Stimulated activated CD8-positive, alpha-beta memory T cell treated with anti-CD3 and anti-CD28 coated beads, Interleukin-15, amount 100 ng/mL, for 4 hours (primary cell): Measurements from ENCODE around the gene CBLC.
A peak's percentile ranks its signal among the peaks of the same experiment; 100 is the strongest.

ENCODE experiments used
- DNase-seq, 2 donors: peaks; one replicate each; pipeline ENCODE4 v3.0.0-alpha.2; 2020; ENCODE audit warnings: low read depth in 2 of 2

Gene CBLC

DNA sequence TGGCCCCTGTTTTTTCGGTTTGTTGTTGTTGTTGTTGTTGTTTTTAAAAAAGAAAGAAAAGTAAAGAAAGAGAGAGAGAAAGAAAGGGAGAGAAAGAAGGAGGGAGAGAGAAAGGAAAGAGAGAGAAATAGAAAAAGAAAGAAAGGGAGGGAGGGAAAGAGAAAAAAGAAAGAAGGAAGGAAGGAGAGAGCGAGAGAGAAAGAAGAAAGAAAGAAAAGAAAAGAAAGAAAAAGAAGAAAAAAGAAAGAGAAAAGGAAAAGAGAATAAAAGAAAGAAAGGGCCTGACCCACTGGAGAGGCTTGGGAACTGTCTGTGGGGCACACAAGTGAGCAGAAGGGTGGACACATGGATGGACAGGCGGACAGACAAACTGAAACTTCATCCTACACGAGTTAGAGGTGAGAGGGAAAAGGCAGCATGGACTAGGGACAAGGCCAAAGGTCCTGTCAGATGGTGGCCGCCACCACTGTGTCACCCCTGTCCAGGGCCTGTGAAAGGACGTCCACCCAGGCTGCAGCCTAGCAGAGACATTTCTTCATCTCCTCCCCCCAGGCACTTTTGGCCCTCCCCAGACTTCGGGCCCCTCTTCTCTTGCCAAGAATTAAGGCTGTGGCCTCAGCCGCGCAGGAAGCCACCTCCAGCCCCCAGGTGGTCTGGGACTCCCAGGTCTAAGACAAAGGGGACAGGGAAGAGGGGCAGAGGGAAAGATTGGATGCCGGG is 22.1 kb downstream of the CBLC start:
- no peak for DNase-seq

- DNase-seq = peak; percentile 37 to 64
Measured at GRCh38 chr19:44800461-44800860, 22.8 kb downstream of the CBLC start.

GRCh38 chr19:44803442-44804428 is 26.0 kb downstream of the CBLC start:
- no peak for DNase-seq

- DNase-seq = no peak
Measured at GRCh38 chr19:44806291-44806690, 28.6 kb downstream of the CBLC start.

- DNase-seq = no peak
Measured at GRCh38 chr19:44807162-44807561, 29.5 kb downstream of the CBLC start.

DNA sequence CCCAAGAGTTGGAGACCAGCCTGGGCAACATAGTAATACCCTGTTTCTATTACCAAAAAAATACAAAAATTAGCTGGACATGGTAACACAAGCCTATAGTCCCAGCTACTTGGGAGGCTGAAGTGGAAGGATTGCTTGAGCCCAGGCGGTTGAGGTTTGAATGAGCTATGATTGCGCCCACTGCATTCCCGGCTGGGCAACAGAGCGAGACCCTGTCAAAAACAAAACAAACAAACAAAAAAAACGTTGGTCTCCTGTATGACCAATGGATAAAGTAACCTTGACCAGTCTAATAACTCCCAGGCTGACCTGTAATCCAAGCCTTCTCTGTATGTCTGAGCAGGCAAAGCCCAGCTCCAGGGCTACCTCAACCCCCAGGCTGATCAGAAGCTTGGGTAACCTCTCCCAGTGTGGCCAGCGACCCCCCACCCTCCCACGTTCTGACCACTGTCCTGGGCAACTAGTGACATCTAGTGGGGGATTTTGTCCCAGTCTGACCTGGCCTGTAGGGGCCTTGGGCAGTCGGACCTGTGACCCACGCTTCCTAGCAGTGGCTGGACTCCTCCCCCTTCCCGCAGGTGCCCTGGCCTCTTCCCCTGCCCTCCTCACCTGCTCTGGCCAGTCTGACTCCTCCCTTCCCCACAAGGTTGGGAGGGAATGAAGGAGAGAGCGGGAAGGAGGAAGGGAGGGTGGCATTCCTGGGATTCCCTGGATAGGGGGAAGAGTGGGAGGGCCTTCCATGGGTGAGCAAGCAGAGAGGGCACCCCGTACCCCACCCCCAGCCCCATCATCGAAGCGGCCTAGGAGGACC is 30.2 kb downstream of the CBLC start:
- DNase-seq = no peak

- DNase-seq = no peak
Measured at GRCh38 chr19:44808463-44809371, 31.0 kb downstream of the CBLC start, which contains the start of gene BCAM. BCAM (plus strand) TSS chr19:44809103; CDS start chr19:44809125, 22 bp downstream.

- no peak for DNase-seq
Measured at GRCh38 chr19:44809577-44810233, 32.0 kb downstream of the CBLC start.

- no peak for DNase-seq
Measured at GRCh38 chr19:44810234-44811121, 32.8 kb downstream of the CBLC start.

GRCh38 chr19:44811122-44811419 is 33.4 kb downstream of the CBLC start:
- no peak for DNase-seq

- DNase-seq = no peak
Measured at GRCh38 chr19:44812142-44812718, 34.5 kb downstream of the CBLC start.

- no peak for DNase-seq
Measured at GRCh38 chr19:44813070-44813840, 35.6 kb downstream of the CBLC start.

DNA sequence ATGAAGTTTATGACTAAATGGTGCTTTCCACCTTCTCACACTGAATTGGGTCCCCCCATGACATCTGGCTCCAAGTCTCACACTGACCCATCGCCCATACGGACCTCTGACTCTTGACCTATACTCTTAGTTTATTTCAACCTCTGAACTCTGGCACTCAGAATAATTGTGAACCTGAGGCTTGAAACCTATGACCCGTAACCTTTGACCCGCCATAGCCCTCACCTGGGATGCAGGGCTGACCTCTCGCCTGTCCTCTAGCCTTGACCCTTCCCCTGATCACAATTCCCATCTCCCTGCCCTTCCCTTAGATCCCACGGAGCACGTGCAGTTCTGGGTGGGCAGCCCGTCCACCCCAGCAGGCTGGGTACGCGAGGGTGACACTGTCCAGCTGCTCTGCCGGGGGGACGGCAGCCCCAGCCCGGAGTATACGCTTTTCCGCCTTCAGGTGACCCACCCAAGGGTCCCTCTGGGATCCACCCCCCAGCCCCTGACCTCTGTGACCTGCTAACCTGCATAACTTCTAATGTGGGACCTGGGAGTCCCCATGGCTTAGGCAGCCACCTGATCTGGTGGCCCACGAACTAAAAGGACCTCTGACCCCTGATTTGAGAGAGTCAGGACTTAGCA is 36.3 kb downstream of the CBLC start:
- no peak for DNase-seq

GRCh38 chr19:44814517-44814916 is 36.8 kb downstream of the CBLC start:
- DNase-seq = no peak

DNA sequence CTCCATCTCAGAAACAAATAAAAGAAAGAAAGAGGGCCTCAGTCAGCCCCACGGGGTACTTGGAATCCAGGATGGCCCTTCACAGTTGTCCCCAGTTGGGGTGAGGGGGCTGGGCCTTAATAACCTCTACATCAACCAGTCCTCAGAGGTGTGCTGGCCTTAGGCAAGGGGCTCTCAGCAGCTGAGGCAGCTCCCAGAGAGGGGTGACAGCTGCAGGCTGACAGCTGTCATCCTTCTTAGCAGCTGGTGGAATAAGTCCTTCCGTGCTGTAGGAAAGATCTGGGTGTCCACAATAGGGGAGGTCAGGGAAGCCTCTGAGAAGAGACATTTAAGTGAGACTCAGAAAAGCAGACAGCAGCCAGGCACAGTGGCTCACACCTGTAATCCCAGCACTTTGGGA is 38.6 kb downstream of the CBLC start:
- no peak for DNase-seq

GRCh38 chr19:44817725-44818465 is 40.2 kb downstream of the CBLC start:
- no peak for DNase-seq

DNA sequence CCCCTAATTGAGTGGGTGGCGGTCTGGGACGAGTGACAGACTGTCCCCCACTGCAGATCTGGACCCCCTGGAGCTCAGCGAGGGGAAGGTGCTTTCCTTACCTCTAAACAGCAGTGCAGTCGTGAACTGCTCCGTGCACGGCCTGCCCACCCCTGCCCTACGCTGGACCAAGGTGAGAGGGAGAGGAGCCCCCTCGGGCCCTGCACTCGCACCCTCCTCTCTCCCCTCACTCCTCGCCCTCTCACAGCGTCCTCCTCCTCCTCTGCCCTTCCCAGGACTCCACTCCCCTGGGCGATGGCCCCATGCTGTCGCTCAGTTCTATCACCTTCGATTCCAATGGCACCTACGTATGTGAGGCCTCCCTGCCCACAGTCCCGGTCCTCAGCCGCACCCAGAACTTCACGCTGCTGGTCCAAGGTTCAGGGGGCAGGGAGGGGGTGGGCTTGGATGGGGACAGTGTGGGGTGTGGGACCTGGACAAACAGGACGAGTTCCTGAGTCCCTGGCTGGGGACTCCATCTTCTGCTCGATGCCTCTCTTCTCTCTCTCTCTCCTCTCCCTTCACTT is 40.9 kb downstream of the CBLC start:
- no peak for DNase-seq
